K562 (cell line): ENCODE measurements around the gene BCAR3.

ENCODE experiments used
- ARNT ChIP-seq, 2 experiments: fragments of 450-650 bp; IDR thresholded peaks; 2 replicates each; pipeline ENCODE4 v1.6.1; 2016; ENCODE audit warnings: mild to moderate bottlenecking in 1 of 2
- MYBL2 ChIP-seq, 2 experiments: fragments of 450-650 bp in 1 of 2; sonication (generic) in 1 of 2; formaldehyde crosslinking in 1 of 2; IDR thresholded peaks; 2 replicates each; pipeline versions ENCODE4 v1.6.1 to v1.8.1; 2017 to 2022; ENCODE audit warnings: borderline replicate concordance in 1 of 2, inconsistent platforms in 1 of 2, low read depth in 1 of 2, mild to moderate bottlenecking in 1 of 2, missing genetic modification reagents in 1 of 2, moderate library complexity in 1 of 2
- TF ChIP-seq, protein P1 (sequence below): fragments of 250-450 bp; sonication (Bioruptor Pico); IDR thresholded peaks from 2 replicates; pipeline ENCODE4 v1.4.0; 2020; ENCODE audit warnings: mild to moderate bottlenecking

DNA sequence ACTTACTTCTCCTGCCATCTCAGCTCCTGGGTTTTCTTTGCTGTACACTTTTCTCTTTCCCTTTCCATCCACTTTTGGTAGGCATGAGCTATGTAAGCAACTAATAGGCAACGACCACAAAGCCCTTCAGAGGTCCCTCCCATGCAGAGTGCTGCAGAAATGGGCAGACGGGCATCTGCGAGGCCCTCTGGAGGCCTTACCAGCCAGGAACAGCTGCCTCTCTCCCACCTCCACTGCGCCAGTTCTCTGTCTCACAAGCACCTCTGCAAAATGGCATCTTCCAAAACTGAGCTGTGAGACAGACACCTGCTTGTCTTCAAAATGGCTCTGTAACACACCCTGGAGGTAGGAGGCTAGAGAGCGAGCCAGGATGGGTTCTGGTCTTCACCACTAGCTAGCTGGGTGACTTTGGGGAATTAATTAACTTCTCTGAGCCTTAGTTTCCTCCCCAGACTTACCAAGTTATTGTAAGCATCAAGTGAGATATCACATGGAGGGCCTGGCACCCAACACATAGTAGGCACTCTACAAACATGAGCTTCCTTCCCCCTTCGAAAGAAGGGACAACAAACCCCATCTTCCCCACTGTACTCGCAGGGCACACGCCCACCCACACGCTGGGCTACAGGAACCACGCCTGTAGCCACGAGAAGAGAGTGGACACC lies 62.0 kb downstream of the BCAR3 start:
- TF ChIP-seq MYBL2 (IDR thresholded peaks at IDR 0.05; ENCODE audit: low read depth) (no peak), MYBL2 (CRISPR knock-in tag; IDR thresholded peaks at IDR 0.05; ENCODE audit: borderline replicate concordance) (no peak), ARNT (IDR thresholded peaks at IDR 0.05) (no peak)
- TF ChIP-seq, protein P1, sequence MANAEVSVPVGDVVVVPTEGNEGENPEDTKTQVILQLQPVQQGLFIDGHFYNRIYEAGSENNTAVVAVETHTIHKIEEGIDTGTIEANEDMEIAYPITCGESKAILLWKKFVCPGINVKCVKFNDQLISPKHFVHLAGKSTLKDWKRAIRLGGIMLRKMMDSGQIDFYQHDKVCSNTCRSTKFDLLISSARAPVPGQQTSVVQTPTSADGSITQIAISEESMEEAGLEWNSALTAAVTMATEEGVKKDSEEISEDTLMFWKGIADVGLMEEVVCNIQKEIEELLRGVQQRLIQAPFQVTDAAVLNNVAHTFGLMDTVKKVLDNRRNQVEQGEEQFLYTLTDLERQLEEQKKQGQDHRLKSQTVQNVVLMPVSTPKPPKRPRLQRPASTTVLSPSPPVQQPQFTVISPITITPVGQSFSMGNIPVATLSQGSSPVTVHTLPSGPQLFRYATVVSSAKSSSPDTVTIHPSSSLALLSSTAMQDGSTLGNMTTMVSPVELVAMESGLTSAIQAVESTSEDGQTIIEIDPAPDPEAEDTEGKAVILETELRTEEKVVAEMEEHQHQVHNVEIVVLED (CRISPR knock-in tag) = no peak
